Medulla oblongata (tissue), 1 donor: Measurements from ENCODE around the gene PHIP.

Experiments
- DNase-seq: peaks from one replicate; pipeline ENCODE4 v3.0.0-alpha.2; 2015; ENCODE audit errors: extremely low spot score

The PHIP gene

GRCh38 chr6:79070206-79070825, 7.7 kb downstream of the PHIP start:
- no peak for DNase-seq

- DNase-seq = no peak
These were observed 11.2 kb downstream of the PHIP start for GRCh38 chr6:79066828-79067227.

- DNase-seq = no peak
These were observed 11.7 kb downstream of the PHIP start for GRCh38 chr6:79066330-79066729.

- DNase-seq = no peak
These were observed 12.8 kb downstream of the PHIP start for GRCh38 chr6:79065232-79065631.

GRCh38 chr6:79064635-79065034, 13.4 kb downstream of the PHIP start:
- DNase-seq = no peak

GRCh38 chr6:79062708-79063107, 15.3 kb downstream of the PHIP start:
- no peak for DNase-seq

- no peak for DNase-seq
These were observed 20.3 kb downstream of the PHIP start for GRCh38 chr6:79057746-79058145.

GRCh38 chr6:79056226-79056625, 21.8 kb downstream of the PHIP start:
- DNase-seq = no peak

- DNase-seq = no peak
These were observed 29.4 kb downstream of the PHIP start for GRCh38 chr6:79048611-79049010.

- no peak for DNase-seq
These were observed 31.0 kb downstream of the PHIP start for GRCh38 chr6:79047072-79047471.

- no peak for DNase-seq
These were observed 32.1 kb downstream of the PHIP start for GRCh38 chr6:79045966-79046365.

GRCh38 chr6:79042799-79043126, 35.3 kb downstream of the PHIP start:
- DNase-seq = no peak

- no peak for DNase-seq
These were observed 35.8 kb downstream of the PHIP start for GRCh38 chr6:79042088-79042798.

- DNase-seq = no peak
These were observed 38.0 kb downstream of the PHIP start for GRCh38 chr6:79040083-79040482.

- DNase-seq = no peak
These were observed 40.0 kb downstream of the PHIP start for GRCh38 chr6:79038061-79038460.

- no peak for DNase-seq
These were observed 43.2 kb downstream of the PHIP start for GRCh38 chr6:79034865-79035264.

- no peak for DNase-seq
These were observed 44.8 kb downstream of the PHIP start for GRCh38 chr6:79033279-79033678.

- DNase-seq = no peak
These were observed 46.0 kb downstream of the PHIP start for GRCh38 chr6:79031821-79032590.

- no peak for DNase-seq
These were observed 47.5 kb downstream of the PHIP start for GRCh38 chr6:79030511-79030910.

GRCh38 chr6:79030023-79030422, 48.0 kb downstream of the PHIP start:
- no peak for DNase-seq

- no peak for DNase-seq
These were observed 49.3 kb downstream of the PHIP start for GRCh38 chr6:79028641-79029314.

- DNase-seq = no peak
These were observed 66.1 kb downstream of the PHIP start for GRCh38 chr6:79011940-79012339.

- no peak for DNase-seq
These were observed 67.6 kb downstream of the PHIP start for GRCh38 chr6:79010422-79010821.
